Memory B cell (primary cell): ENCODE data around the gene RRM2.
"Not testable (repeated sequence)": the region's sequence is repeated elsewhere in the genome, so short reads cannot be mapped to it uniquely, and the experiment has no call there.

ENCODE experiments used
- ATAC-seq: fragments of 150-1000 bp; cut with Tn5 transposase; 2 replicates; pipeline ENCODE4 v1.10.0; 2021; ENCODE audit warnings: low read depth, mild to moderate bottlenecking, moderate library complexity
- DNase-seq, 2 donors: peaks; one replicate each; pipeline ENCODE4 v3.0.0; 2022; ENCODE audit warnings: low spot score in 2 of 2
- H3K27ac Mint-ChIP-seq: one replicate; pipeline ENCODE4 v1.8.0; 2022; ENCODE audit warnings: mild to moderate bottlenecking, moderate library complexity, mixed read lengths
- H3K27me3 Mint-ChIP-seq: one replicate; pipeline ENCODE4 v1.8.0; 2022; ENCODE audit warnings: mixed read lengths
- H3K36me3 Mint-ChIP-seq: one replicate; pipeline ENCODE4 v1.8.0; 2022; ENCODE audit warnings: mild to moderate bottlenecking, mixed read lengths
- H3K4me1 Mint-ChIP-seq: one replicate; pipeline ENCODE4 v1.8.0; 2022; ENCODE audit warnings: mixed read lengths
- H3K4me3 Mint-ChIP-seq: one replicate; pipeline ENCODE4 v1.8.0; 2022; ENCODE audit warnings: mild to moderate bottlenecking, moderate library complexity, mixed read lengths
- H3K9me3 Mint-ChIP-seq: one replicate; pipeline ENCODE4 v1.8.0; 2022; ENCODE audit warnings: mixed read lengths

Gene RRM2

GRCh38 chr2:10145519-10146357, 23.2 kb downstream of the RRM2 start:
- no peak for DNase-seq
- Mint-ChIP-seq H3K4me3 (no peak overlapping the region), H3K27me3 (peaks cover 2% of the 10 kb centered on the region), H3K36me3 (peaks cover 2% of the 10 kb centered on the region), H3K9me3 (no peaks in the 10 kb centered on the region), H3K4me1 (peaks cover 7% of the 10 kb centered on the region), H3K27ac (no peak overlapping the region)
- ATAC-seq = no peak

GRCh38 chr2:10146366-10147005, 23.9 kb downstream of the RRM2 start:
- no peak overlapping the region for H3K4me3 Mint-ChIP-seq
- DNase-seq (no peak), ATAC-seq (no peak)
- peaks cover 2% of the 10 kb centered on the region for H3K27me3 Mint-ChIP-seq
- H3K9me3 Mint-ChIP-seq = no peaks in the 10 kb centered on the region
- peaks cover 7% of the 10 kb centered on the region for H3K4me1 Mint-ChIP-seq
- no peak overlapping the region for H3K27ac Mint-ChIP-seq
- H3K36me3 Mint-ChIP-seq = peaks cover 2% of the 10 kb centered on the region

- not testable (repeated sequence) for ATAC-seq, H3K36me3 Mint-ChIP-seq, H3K4me1 Mint-ChIP-seq, DNase-seq, H3K4me3 Mint-ChIP-seq, H3K9me3 Mint-ChIP-seq, H3K27me3 Mint-ChIP-seq, H3K27ac Mint-ChIP-seq
Measured at GRCh38 chr2:10147050-10147660, 24.6 kb downstream of the RRM2 start.

- no peaks in the 10 kb centered on the region for H3K9me3 Mint-ChIP-seq
- H3K4me1 Mint-ChIP-seq = no peaks in the 10 kb centered on the region
- H3K36me3 Mint-ChIP-seq = peaks cover 2% of the 10 kb centered on the region
- H3K27ac Mint-ChIP-seq = no peak overlapping the region
- no peaks in the 10 kb centered on the region for H3K27me3 Mint-ChIP-seq
- DNase-seq (no peak), ATAC-seq (no peak)
- H3K4me3 Mint-ChIP-seq = no peak overlapping the region
Measured at GRCh38 chr2:10148268-10148667, 25.7 kb downstream of the RRM2 start.

- ATAC-seq (no peak), DNase-seq (no peak)
- no peak overlapping the region for H3K4me3 Mint-ChIP-seq
- no peaks in the 10 kb centered on the region for H3K27me3 Mint-ChIP-seq
- no peak overlapping the region for H3K27ac Mint-ChIP-seq
- no peaks in the 10 kb centered on the region for H3K4me1 Mint-ChIP-seq
- no peaks in the 10 kb centered on the region for H3K9me3 Mint-ChIP-seq
- peaks cover 2% of the 10 kb centered on the region for H3K36me3 Mint-ChIP-seq
Measured at GRCh38 chr2:10149635-10150034, 27.1 kb downstream of the RRM2 start.

GRCh38 chr2:10150436-10150835, 27.9 kb downstream of the RRM2 start:
- ATAC-seq = no peak
- no peak for DNase-seq
- no peak overlapping the region for H3K4me3 Mint-ChIP-seq
- H3K27ac Mint-ChIP-seq = no peak overlapping the region
- peaks cover 2% of the 10 kb centered on the region for H3K36me3 Mint-ChIP-seq
- H3K4me1 Mint-ChIP-seq = no peaks in the 10 kb centered on the region
- no peaks in the 10 kb centered on the region for H3K9me3 Mint-ChIP-seq
- H3K27me3 Mint-ChIP-seq = no peaks in the 10 kb centered on the region

GRCh38 chr2:10151462-10151861, 28.9 kb downstream of the RRM2 start:
- ATAC-seq = no peak
- Mint-ChIP-seq H3K36me3 (peaks cover 2% of the 10 kb centered on the region), H3K27ac (no peak overlapping the region), H3K27me3 (no peaks in the 10 kb centered on the region), H3K9me3 (no peaks in the 10 kb centered on the region), H3K4me1 (no peaks in the 10 kb centered on the region), H3K4me3 (no peak overlapping the region)
- no peak for DNase-seq

- no peaks in the 10 kb centered on the region for H3K36me3 Mint-ChIP-seq
- H3K27ac Mint-ChIP-seq = no peak overlapping the region
- H3K27me3 Mint-ChIP-seq = no peaks in the 10 kb centered on the region
- H3K4me1 Mint-ChIP-seq = peaks cover 2% of the 10 kb centered on the region
- DNase-seq = no peak
- no peak for ATAC-seq
- no peak overlapping the region for H3K4me3 Mint-ChIP-seq
- H3K9me3 Mint-ChIP-seq = no peaks in the 10 kb centered on the region
Measured at GRCh38 chr2:10157293-10157692, 34.8 kb downstream of the RRM2 start.

GRCh38 chr2:10158681-10159080, 36.1 kb downstream of the RRM2 start:
- Mint-ChIP-seq H3K27ac (no peak overlapping the region), H3K9me3 (no peaks in the 10 kb centered on the region), H3K4me3 (no peak overlapping the region), H3K4me1 (peaks cover 5% of the 10 kb centered on the region), H3K36me3 (no peaks in the 10 kb centered on the region), H3K27me3 (no peaks in the 10 kb centered on the region)
- no peak for DNase-seq
- no peak for ATAC-seq

GRCh38 chr2:10159086-10159485, 36.5 kb downstream of the RRM2 start:
- Mint-ChIP-seq H3K27ac (no peak overlapping the region), H3K4me3 (no peak overlapping the region), H3K36me3 (no peaks in the 10 kb centered on the region), H3K9me3 (no peaks in the 10 kb centered on the region), H3K4me1 (peaks cover 10% of the 10 kb centered on the region), H3K27me3 (no peaks in the 10 kb centered on the region)
- DNase-seq (no peak), ATAC-seq (no peak)

- no peak for ATAC-seq
- Mint-ChIP-seq H3K36me3 (no peaks in the 10 kb centered on the region), H3K27me3 (no peaks in the 10 kb centered on the region), H3K4me1 (peaks cover 13% of the 10 kb centered on the region), H3K27ac (no peak overlapping the region), H3K9me3 (no peaks in the 10 kb centered on the region), H3K4me3 (no peak overlapping the region)
- DNase-seq = no peak
Measured at GRCh38 chr2:10159581-10160131, 37.1 kb downstream of the RRM2 start.

GRCh38 chr2:10160203-10160955, 37.8 kb downstream of the RRM2 start:
- H3K27ac Mint-ChIP-seq = no peak overlapping the region
- H3K27me3 Mint-ChIP-seq = no peaks in the 10 kb centered on the region
- no peak for ATAC-seq

GRCh38 chr2:10161206-10161931, 38.8 kb downstream of the RRM2 start:
- H3K27me3 Mint-ChIP-seq = no peaks in the 10 kb centered on the region
- ATAC-seq (no peak), DNase-seq (no peak)
- H3K9me3 Mint-ChIP-seq = no peaks in the 10 kb centered on the region
- no peaks in the 10 kb centered on the region for H3K36me3 Mint-ChIP-seq
- H3K4me3 Mint-ChIP-seq = no peak overlapping the region
- H3K4me1 Mint-ChIP-seq = peaks cover 13% of the 10 kb centered on the region
- H3K27ac Mint-ChIP-seq = no peak overlapping the region

More at GRCh38 chr2:10160203-10160955, 37.8 kb downstream of the RRM2 start:
- H3K9me3 Mint-ChIP-seq = no peaks in the 10 kb centered on the region
- H3K36me3 Mint-ChIP-seq = no peaks in the 10 kb centered on the region
- peaks cover 13% of the 10 kb centered on the region for H3K4me1 Mint-ChIP-seq
- no peak for DNase-seq
- no peak overlapping the region for H3K4me3 Mint-ChIP-seq
